ENCODE data around the gene MKLN1. TPM values are rescaled to one million over a fixed set of nuclear protein-coding genes. Genes with fewer than 3 reads are reported as not detected.

MKLN1 gene
- total RNA-seq (2022; extraction: Qiagen RNA extraction; ENCODE audit: low read depth) = 30.9 to 39.7 TPM (median 36.1 TPM) in 5 replicates

GRCh38 chr7:131327626-131328376 is at the start of gene MKLN1:
Gene MKLN1 (plus strand): TSS chr7:131327876. CDS start chr7:131327900, 24 bp downstream.

Other genes with a start within 250 kb of the MKLN1 start
- 44.7 to 71.9 TPM (median 60.4 TPM) in 5 replicates for gene PODXL, start 228.8 kb downstream of the MKLN1 start, total RNA-seq (2022; extraction: Qiagen RNA extraction; ENCODE audit: low read depth)